Mesothelial cell of epicardium (in vitro differentiated cells): ENCODE measurements around the gene TBCD. TPM values are rescaled to one million over a fixed set of nuclear protein-coding genes. Genes with fewer than 3 reads are reported as not detected.

ENCODE experiments used
- DNase-seq, 2 experiments: peaks; one replicate each; pipeline ENCODE4 v3.0.0; 2021; ENCODE audit warnings: low spot score in 2 of 2; ENCODE audit not compliant: unreplicated experiment in 2 of 2
- H3K27ac Mint-ChIP-seq: 2 replicates; pipeline ENCODE4 v1.8.0; 2021; ENCODE audit warnings: mixed read lengths
- H3K27me3 Mint-ChIP-seq: 2 replicates; pipeline ENCODE4 v1.8.0; 2021; ENCODE audit warnings: low read depth, mixed read lengths
- H3K36me3 Mint-ChIP-seq: 2 replicates; pipeline ENCODE4 v1.8.0; 2021; ENCODE audit warnings: mixed read lengths
- H3K4me1 Mint-ChIP-seq: 2 replicates; pipeline ENCODE4 v1.8.0; 2021; ENCODE audit warnings: mixed read lengths
- H3K4me3 Mint-ChIP-seq: 2 replicates; pipeline ENCODE4 v1.8.0; 2021; ENCODE audit warnings: mild to moderate bottlenecking, moderate library complexity, mixed read lengths
- H3K9me3 Mint-ChIP-seq: 2 replicates; pipeline ENCODE4 v1.8.0; 2021; ENCODE audit warnings: mixed read lengths
- CTCF ChIP-seq: fragments of 200-600 bp; sonication (generic); IDR thresholded peaks from one replicate; pipeline ENCODE4 v1.5.0; 2021; ENCODE audit warnings: antibody characterized with exemption; ENCODE audit not compliant: unreplicated experiment
- total RNA-seq: library from RNA; stranded (reverse); gene quantifications from 3 replicates; pipeline ENCODE4 v1.2.1, GENCODE V29; 2021

TBCD gene
- total RNA-seq, 1 donor from 2014 or later = 117 TPM

GRCh38 chr17:82976982-82977488 lies 225.2 kb downstream of the TBCD start:
- Mint-ChIP-seq H3K9me3 (no peaks in the 10 kb centered on the region), H3K4me1 (no peaks in the 10 kb centered on the region), H3K27me3 (no peaks in the 10 kb centered on the region), H3K36me3 (no peaks in the 10 kb centered on the region), H3K4me3 (no peak overlapping the region), H3K27ac (no peak overlapping the region)
- no peak for TF ChIP-seq CTCF
- DNase-seq = no peak

GRCh38 chr17:82977606-82978005 lies 225.7 kb downstream of the TBCD start:
- DNase-seq = no peak
- TF ChIP-seq CTCF = no peak
- no peaks in the 10 kb centered on the region for H3K9me3 Mint-ChIP-seq
- H3K36me3 Mint-ChIP-seq = no peaks in the 10 kb centered on the region
- no peak overlapping the region for H3K4me3 Mint-ChIP-seq
- H3K27me3 Mint-ChIP-seq = no peaks in the 10 kb centered on the region
- H3K4me1 Mint-ChIP-seq = no peaks in the 10 kb centered on the region
- H3K27ac Mint-ChIP-seq = no peak overlapping the region

GRCh38 chr17:82978765-82979349 lies 227.0 kb downstream of the TBCD start:
- DNase-seq = no peak
- no peak overlapping the region for H3K27ac Mint-ChIP-seq
- no peaks in the 10 kb centered on the region for H3K27me3 Mint-ChIP-seq
- no peak for TF ChIP-seq CTCF
- no peaks in the 10 kb centered on the region for H3K9me3 Mint-ChIP-seq
- no peak overlapping the region for H3K4me3 Mint-ChIP-seq
- no peaks in the 10 kb centered on the region for H3K36me3 Mint-ChIP-seq
- H3K4me1 Mint-ChIP-seq = no peaks in the 10 kb centered on the region

DNA sequence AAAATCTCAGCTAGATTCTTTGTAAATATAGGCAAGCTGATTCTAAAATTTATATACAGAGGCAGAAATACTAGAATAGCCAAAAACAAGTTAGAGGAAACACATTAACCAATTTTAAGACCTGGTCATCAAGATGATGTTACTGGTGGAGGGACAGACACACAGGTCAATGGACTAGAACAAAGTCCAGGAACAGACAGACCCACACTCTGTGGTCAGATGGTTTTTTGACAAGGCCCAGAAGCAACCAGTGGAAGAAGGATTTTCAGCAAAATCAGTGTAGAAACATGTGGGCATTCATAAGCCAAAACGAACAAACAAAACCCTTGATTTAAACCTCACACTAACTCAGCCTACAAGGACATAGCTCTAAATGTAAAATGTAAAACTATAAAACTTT lies 227.9 kb downstream of the TBCD start:
- H3K36me3 Mint-ChIP-seq = no peaks in the 10 kb centered on the region
- H3K4me3 Mint-ChIP-seq = no peak overlapping the region
- no peak for TF ChIP-seq CTCF
- H3K9me3 Mint-ChIP-seq = no peaks in the 10 kb centered on the region
- no peaks in the 10 kb centered on the region for H3K4me1 Mint-ChIP-seq
- H3K27me3 Mint-ChIP-seq = no peaks in the 10 kb centered on the region
- no peak for DNase-seq
- H3K27ac Mint-ChIP-seq = no peak overlapping the region

DNA sequence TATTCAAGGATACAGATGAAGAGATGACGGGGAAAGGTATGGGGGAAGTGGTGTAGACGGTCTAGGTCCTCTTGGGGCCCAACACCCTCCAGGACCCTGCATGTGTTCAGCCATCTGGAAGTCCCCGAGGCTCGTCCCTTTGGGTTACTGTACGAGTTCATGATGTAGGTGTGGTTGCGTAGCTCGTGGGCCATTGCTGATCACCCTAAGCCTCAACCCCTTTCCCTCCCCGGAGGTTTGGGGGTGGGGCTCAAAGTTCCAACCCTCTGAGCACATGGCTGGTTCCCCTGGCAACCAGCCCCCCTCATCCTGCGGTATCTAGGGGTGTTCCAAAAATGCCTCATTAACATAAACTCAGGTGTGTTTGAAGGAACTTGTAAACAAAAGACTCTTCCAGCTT lies 228.8 kb downstream of the TBCD start:
- no peaks in the 10 kb centered on the region for H3K36me3 Mint-ChIP-seq
- H3K9me3 Mint-ChIP-seq = no peaks in the 10 kb centered on the region
- peaks cover 4% of the 10 kb centered on the region for H3K4me1 Mint-ChIP-seq
- H3K27ac Mint-ChIP-seq = no peak overlapping the region
- no peak for TF ChIP-seq CTCF
- no peak overlapping the region for H3K4me3 Mint-ChIP-seq
- no peaks in the 10 kb centered on the region for H3K27me3 Mint-ChIP-seq
- DNase-seq = no peak
